Hepatocyte (in vitro differentiated cells): ENCODE results near the gene PLA2G4C.

ENCODE experiments used
- CTCF ChIP-seq: fragments of 200-600 bp; sonication (generic); IDR thresholded peaks from 2 replicates; pipeline ENCODE4 v1.5.1; 2016; ENCODE audit warnings: antibody characterized with exemption, mild to moderate bottlenecking; ENCODE audit not compliant: poor library complexity
- EZH2 ChIP-seq: fragments of 200-600 bp; sonication (generic); IDR thresholded peaks from 2 replicates; pipeline ENCODE4 v1.6.1; 2016; ENCODE audit warnings: antibody characterized with exemption, mild to moderate bottlenecking, borderline replicate concordance

GRCh38 chr19:48095612-48096175 lies 14.9 kb downstream of the PLA2G4C start:
- TF ChIP-seq CTCF (no peak), EZH2 (no peak)
